Spleen (tissue), 7 donors: ENCODE measurements around the gene PEA15.

Experiments
- CTCF ChIP-seq, 11 experiments: fragments of 200-600 bp in 7 of 11; fragments of 450-650 bp in 4 of 11; sonication (generic) in 4 of 11; IDR thresholded peaks in 8 of 11; conservative IDR thresholded peaks in 3 of 11; 1 replicate in 7 of 11; 2 replicates in 4 of 11; pipeline versions ENCODE4 v1.4.0 to v1.8.0; 2016 to 2021; ENCODE audit warnings: antibody characterized with exemption in 11 of 11, inconsistent platforms in 4 of 11, mild to moderate bottlenecking in 1 of 11
- POLR2AphosphoS5 ChIP-seq, 3 donors: sonication (generic); formaldehyde crosslinking; IDR thresholded peaks; one replicate each; pipeline ENCODE4 v1.5.1; 2017; ENCODE audit warnings: antibody characterized with exemption in 3 of 3
- donor health status: DM: no; HTN: no; CAD: no; lungs with moderate emphysema.
- donor health status: DM: no; HTN: no; CAD: no.
- donor health status: DM: no; HTN: no; CAD: no.

GRCh38 chr1:160221089-160221488, 15.9 kb downstream of the PEA15 start:
- TF ChIP-seq CTCF (IDR thresholded peaks at IDR 0.05 in 8 of 11, conservative IDR thresholded peaks at IDR 0.05 in 3 of 11) = no peak
- no peak for TF ChIP-seq POLR2AphosphoS5 (IDR thresholded peaks at IDR 0.05)
